Neural cell (in vitro differentiated cells): ENCODE measurements around the gene SHB.

Experiments
- EP300 ChIP-seq: fragments of 450-650 bp; conservative IDR thresholded peaks from 2 replicates; pipeline ENCODE4 v1.6.1; 2014; ENCODE audit warnings: antibody characterized with exemption, mild to moderate bottlenecking, moderate library complexity; ENCODE audit not compliant: poor library complexity, severe bottlenecking
- EZH2 ChIP-seq: fragments of 200-600, 300-800 bp; shearing (Covaris generic), sonication (generic); IDR thresholded peaks from 2 replicates; pipeline ENCODE4 v1.6.1; 2014; ENCODE audit warnings: antibody characterized with exemption, low read length, borderline replicate concordance, mild to moderate bottlenecking; ENCODE audit not compliant: insufficient read depth, poor library complexity, severe bottlenecking
- POLR2AphosphoS5 ChIP-seq: IDR thresholded peaks from 2 replicates; pipeline ENCODE4 v1.6.1; 2012
- RAD21 ChIP-seq: fragments of 450-650 bp; conservative IDR thresholded peaks from 2 replicates; pipeline ENCODE4 v1.6.1; 2014; ENCODE audit warnings: antibody characterized with exemption, mild to moderate bottlenecking, moderate library complexity
- TF ChIP-seq, protein P1 (sequence below): fragments of 450-650 bp; IDR thresholded peaks from 2 replicates; pipeline ENCODE4 v1.5.1; 2014; ENCODE audit warnings: antibody characterized with exemption, mild to moderate bottlenecking, moderate library complexity; ENCODE audit not compliant: poor library complexity, severe bottlenecking

DNA sequence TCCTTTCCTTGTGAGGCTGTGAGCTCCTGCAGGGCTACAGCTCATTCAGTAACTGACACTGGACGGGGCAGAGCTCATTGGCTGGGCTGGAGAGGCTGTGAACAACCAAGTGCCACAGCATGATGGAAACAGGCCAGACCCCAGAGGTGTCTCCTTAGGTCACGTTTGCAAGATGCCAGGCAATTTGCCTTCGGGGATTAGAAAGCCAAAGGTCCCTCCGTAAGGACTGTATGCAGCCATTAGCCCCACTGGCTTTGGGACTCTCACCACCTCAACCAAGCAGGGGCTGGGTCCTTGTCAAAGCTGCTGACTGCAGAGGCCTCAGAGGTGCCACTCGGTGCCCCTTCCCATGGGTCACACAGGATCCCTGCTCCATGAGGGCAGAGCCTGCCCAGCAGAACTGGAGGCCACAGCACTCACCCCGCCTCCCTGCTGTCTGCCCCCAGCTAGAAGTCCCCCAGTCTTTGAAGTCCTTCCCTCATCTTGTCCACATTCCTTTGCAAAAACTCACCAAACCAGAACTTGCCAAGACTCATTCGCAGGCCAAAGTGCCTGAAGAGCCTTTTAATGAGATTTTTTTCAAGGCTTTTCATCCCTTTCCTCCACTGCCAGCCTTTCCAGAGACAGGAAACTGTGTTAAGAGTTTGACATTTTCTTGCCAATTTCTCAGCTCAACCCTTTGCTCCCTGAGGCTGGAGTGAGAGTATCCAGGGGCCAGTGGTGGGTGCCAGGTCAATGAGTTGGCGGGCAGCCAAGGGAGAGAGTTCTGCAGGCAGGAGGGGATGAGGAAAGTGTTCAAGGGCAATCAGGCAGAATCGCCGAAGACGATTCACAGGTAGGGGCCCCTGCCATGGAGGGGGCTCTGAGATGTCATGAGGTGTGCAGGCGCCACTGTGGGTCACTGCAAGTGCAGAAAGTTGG lies 125.4 kb downstream of the SHB start:
- TF ChIP-seq, protein P1, sequence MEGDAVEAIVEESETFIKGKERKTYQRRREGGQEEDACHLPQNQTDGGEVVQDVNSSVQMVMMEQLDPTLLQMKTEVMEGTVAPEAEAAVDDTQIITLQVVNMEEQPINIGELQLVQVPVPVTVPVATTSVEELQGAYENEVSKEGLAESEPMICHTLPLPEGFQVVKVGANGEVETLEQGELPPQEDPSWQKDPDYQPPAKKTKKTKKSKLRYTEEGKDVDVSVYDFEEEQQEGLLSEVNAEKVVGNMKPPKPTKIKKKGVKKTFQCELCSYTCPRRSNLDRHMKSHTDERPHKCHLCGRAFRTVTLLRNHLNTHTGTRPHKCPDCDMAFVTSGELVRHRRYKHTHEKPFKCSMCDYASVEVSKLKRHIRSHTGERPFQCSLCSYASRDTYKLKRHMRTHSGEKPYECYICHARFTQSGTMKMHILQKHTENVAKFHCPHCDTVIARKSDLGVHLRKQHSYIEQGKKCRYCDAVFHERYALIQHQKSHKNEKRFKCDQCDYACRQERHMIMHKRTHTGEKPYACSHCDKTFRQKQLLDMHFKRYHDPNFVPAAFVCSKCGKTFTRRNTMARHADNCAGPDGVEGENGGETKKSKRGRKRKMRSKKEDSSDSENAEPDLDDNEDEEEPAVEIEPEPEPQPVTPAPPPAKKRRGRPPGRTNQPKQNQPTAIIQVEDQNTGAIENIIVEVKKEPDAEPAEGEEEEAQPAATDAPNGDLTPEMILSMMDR: no peak
- TF ChIP-seq EP300 (no peak), EZH2 (no peak), RAD21 (no peak), POLR2AphosphoS5 (no peak)
